IPS DF 19.7 (cell line): ENCODE data around the gene PDGFRB.

ENCODE experiments used
- DNase-seq: peaks from one replicate; pipeline ENCODE4 v3.0.0-alpha.2; 2013; ENCODE audit warnings: low read depth, low spot score

Gene PDGFRB

DNA sequence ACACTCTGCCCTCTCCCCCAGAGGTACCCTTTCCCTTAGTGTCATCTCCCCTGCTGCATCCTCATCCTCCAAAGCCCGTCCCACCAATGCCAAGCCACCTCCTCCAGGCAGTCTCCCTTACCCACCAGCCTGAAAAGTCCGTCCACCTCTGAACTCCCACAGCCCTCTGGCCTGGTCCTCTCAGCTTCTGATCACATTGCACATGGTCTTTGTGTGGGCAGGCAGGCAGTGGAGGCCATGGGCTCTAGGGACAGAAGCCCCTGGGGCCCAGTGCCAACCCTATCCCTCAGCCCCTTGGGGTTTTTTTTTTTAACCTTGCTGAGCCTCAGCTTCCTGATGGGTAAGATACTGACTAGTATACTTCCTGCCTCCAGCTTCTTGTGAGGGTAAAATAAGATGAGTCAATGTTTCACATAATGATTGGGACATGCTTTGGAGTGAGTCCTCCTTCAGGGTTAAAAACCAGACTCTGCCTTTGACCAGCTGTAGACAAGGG lies 88.7 kb downstream of the PDGFRB start:
- no peak for DNase-seq

DNA sequence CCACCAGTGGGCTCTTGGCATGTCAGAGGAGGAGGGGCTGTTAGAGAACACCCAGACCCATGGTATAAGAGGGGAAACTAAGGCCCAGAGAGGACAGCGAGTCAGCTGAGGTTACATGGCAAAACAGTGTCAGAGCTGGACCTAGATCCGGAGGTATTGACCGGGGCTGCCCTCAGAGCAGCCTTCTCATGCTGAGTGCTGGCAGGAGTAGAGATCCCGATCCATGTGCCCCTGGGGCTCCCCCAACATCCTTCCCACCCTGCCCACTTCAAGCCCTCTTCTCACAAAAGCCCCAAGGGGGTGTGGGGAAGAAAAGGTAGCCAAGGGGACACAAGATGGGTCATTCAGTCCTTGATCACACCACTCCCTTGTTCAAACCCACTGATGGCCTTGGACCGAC lies 89.2 kb downstream of the PDGFRB start:
- DNase-seq = no peak

DNA sequence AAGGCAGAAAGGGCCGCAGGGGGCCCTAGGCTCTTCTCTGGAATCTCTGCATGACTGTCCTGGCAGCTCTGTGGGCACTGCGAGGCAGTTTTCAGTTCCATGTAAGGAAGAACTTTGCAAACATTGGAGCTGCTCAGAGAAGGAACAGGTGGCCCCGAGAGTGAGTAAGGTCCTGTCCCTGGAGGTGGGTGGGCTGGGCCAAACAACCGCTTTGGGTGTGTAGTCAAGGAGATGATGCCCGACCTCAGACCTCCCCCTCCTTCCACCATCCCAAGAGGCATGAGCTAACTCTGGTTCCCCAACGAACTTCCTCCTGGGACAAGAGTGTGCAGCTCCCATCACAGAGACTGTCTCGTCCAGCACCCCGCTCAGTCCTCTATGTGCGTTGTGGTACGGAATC lies 89.8 kb downstream of the PDGFRB start:
- no peak for DNase-seq

DNA sequence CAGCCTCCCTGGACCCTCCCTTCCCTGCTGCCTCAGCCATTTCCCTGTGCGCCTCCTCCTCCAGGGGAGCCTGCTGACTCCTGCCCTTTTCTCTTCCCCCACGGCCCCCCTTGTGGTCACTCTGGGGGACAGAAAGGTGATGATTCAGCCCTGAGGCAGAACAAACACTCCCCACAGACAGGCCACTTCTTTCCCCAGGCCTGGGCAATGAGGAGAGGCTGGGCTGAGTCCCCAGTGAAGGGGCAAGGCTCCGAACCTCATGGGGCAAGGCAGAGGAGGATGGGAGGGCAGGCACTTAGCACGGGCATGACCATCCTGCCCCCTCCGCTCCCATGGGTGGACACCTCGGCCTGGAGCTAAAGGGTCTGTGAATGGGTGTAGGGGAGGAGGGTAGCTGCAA lies 90.3 kb downstream of the PDGFRB start:
- DNase-seq = no peak

DNA sequence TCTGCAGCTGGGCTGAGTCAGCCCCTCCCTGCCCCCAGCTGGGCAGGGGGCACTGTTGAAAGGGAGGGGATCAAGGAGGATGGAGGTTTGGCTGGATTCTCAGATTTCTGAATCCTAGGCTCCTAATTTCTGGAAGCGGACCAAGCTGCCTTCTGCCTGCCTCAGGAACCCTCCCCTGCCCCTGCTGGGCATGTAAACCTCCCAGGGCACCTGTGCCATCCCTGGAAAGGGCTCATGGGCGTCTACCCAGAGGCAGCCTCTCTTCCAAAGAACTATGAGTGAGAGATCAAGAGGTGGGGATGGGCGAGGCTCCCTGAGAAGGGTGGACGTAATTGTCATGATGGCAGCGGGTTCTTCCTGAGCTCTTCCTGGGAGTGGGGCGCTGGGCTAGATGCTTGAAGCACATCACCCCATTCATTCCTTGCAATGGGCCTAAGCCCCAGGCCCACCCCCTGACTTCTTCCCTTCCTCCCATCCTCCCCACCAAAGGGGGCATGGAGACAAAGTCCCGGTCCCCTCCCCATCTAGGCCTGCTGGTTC lies 90.9 kb downstream of the PDGFRB start:
- DNase-seq = no peak
